ENCODE measurements around the gene DPP7. TPM values are rescaled to one million over a fixed set of nuclear protein-coding genes. Genes with fewer than 3 reads are reported as not detected.

DPP7 gene
- total and polyA plus RNA-seq, 11 donors, result 96.6 to 260 (median 119) TPM

- no peaks in the 10 kb centered on the region for H3K9me3 ChIP-seq
- peak overlapping the region in 5 of 12 donors; percentile 3 to 58 (median 50) for H3K4me3 ChIP-seq
- peaks cover 0 to 39% (median 9%) of the 10 kb centered on the region in 12 donors for H3K4me1 ChIP-seq
- ATAC-seq (no peak), DNase-seq (peak in 2 of 5 donors; percentile 24 to 29)
- no peaks in the 10 kb centered on the region for H3K36me3 ChIP-seq
- TF ChIP-seq POLR2A (IDR thresholded peaks at IDR 0.05), result no peak
- TF ChIP-seq, protein P1, sequence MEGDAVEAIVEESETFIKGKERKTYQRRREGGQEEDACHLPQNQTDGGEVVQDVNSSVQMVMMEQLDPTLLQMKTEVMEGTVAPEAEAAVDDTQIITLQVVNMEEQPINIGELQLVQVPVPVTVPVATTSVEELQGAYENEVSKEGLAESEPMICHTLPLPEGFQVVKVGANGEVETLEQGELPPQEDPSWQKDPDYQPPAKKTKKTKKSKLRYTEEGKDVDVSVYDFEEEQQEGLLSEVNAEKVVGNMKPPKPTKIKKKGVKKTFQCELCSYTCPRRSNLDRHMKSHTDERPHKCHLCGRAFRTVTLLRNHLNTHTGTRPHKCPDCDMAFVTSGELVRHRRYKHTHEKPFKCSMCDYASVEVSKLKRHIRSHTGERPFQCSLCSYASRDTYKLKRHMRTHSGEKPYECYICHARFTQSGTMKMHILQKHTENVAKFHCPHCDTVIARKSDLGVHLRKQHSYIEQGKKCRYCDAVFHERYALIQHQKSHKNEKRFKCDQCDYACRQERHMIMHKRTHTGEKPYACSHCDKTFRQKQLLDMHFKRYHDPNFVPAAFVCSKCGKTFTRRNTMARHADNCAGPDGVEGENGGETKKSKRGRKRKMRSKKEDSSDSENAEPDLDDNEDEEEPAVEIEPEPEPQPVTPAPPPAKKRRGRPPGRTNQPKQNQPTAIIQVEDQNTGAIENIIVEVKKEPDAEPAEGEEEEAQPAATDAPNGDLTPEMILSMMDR (IDR thresholded peaks at IDR 0.05), result no peak
- H3K27ac ChIP-seq, result no peak overlapping the region
- H3K27me3 ChIP-seq, result peaks cover 0 to 14% (median 5%) of the 10 kb centered on the region in 9 donors
- intact Hi-C loops (cut with DNase I), result loop anchor here in 2 of 10 donors (5.0 to 10.0 kb wide), 2 partner anchors 282 to 285 kb away; no protein-coding TSS in a partner anchor
- WGBS, 4 donors, result 7 to 12% (median 9%) methylated on average over 28 to 52 of the region's 52 CpGs
Measured at GRCh38 chr9:137069508-137070091, 44.9 kb downstream of the DPP7 start.

- H3K27me3 ChIP-seq, result peaks cover 0 to 14% (median 5%) of the 10 kb centered on the region in 9 donors
- peaks cover 0 to 43% (median 13%) of the 10 kb centered on the region in 12 donors for H3K4me1 ChIP-seq
- intact Hi-C loops (cut with DNase I), result loop anchor here in 2 of 10 donors (5.0 to 10.0 kb wide), 2 partner anchors 282 to 284 kb away; no protein-coding TSS in a partner anchor
- WGBS, 4 donors, result 84 to 94% (median 92%) methylated on average over 15 to 17 of the region's 17 CpGs
- H3K27ac ChIP-seq, result no peak overlapping the region
- H3K9me3 ChIP-seq, result no peaks in the 10 kb centered on the region
- H3K36me3 ChIP-seq, result no peaks in the 10 kb centered on the region
- TF ChIP-seq POLR2A (IDR thresholded peaks at IDR 0.05), result no peak
- TF ChIP-seq, protein P1 (IDR thresholded peaks at IDR 0.05), result no peak
- ATAC-seq (no peak), DNase-seq (peak in 2 of 5 donors; percentile 21 to 31)
- peak overlapping the region in 1 of 12 donors; percentile 58 for H3K4me3 ChIP-seq
Measured at GRCh38 chr9:137068539-137069507, 45.7 kb downstream of the DPP7 start.

DNA sequence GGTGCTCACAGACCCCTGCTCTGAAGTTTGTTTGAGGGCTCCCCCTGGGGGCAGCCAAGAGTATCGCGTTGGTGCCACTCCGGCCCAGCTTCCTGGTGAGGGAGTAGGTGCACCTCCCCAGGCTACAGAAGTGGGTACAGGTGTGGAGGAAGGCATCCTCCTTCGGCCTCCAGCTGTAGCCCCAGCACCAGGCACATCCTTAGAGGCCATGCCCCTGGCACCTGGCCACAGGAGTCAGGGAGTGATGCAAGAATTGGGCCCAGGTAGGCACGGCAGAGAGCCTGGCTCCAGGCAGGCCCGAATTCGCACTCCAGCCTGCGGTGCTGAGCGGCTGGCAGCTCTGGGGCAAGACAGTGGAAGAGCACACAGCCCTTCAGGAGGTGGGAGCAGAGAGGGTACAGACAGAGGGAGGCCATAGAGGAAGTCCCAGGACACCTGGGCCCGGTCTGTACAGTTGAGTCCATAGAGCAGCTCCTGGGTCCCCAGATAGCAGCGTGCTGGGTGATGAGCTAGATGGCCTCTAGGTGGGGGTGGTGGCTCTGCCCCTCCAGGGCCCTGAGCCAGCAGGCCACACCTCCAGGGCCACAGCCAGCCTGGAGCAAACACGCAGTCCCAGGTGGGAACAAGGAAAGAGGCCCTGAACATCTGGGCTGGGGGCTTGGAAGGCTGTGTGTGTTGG lies 46.5 kb downstream of the DPP7 start:
- Histone ChIP-seq H3K9me3 (no peaks in the 10 kb centered on the region), H3K4me3 (no peak overlapping the region), H3K27ac (no peak overlapping the region), H3K4me1 (peaks cover 0 to 38% (median 14%) of the 10 kb centered on the region in 12 donors), H3K36me3 (no peaks in the 10 kb centered on the region), H3K27me3 (peaks cover 0 to 14% (median 5%) of the 10 kb centered on the region in 9 donors)
- WGBS, 4 donors, result 43 to 61% (median 56%) methylated on average over 6 to 12 of the region's 12 CpGs
- TF ChIP-seq, protein P1 (IDR thresholded peaks at IDR 0.05), result peak; percentile 70 to 85 (median 78)
- TF ChIP-seq POLR2A (IDR thresholded peaks at IDR 0.05), result no peak
- ATAC-seq, result peak in 3 of 4 donors; percentile 40 to 47 (median 44)
- intact Hi-C loops (cut with DNase I), result loop anchor here in 5 of 10 donors (1.0 to 10.0 kb wide), 5 partner anchors 19 to 283 kb away; partner anchors contain the start of gene NPDC1 (in 2 of the 5)
- peak; percentile 72 to 89 (median 82) for DNase-seq
